Activated CD8-positive, alpha-beta memory T cell treated with anti-CD3 and anti-CD28 coated beads, Interleukin-2, amount 10 ng/mL, durations not matched to agents 7 days and 5 days (primary cell): ENCODE measurements around the gene NRAP. TPM values are rescaled to one million over a fixed set of nuclear protein-coding genes. Genes with fewer than 3 reads are reported as not detected.

Experiments
- ATAC-seq: fragments of 150-1000 bp; cut with Tn5 transposase; one replicate; pipeline ENCODE4 v1.10.0; 2021; ENCODE audit warnings: moderate library complexity
- CTCF ChIA-PET: fragments of 350-600 bp; sonication (Branson Sonifier 250); formaldehyde crosslinking; loops from one replicate; lab custom pipeline; 2021; ENCODE audit warnings: antibody characterized with exemption; lab: Charles Lee
- DNase-seq: peaks from one replicate; pipeline ENCODE4 v3.0.0-alpha.2; 2020
- H3K27ac Mint-ChIP-seq: one replicate; pipeline ENCODE4 v1.8.0; 2021; ENCODE audit warnings: mild to moderate bottlenecking, mixed read lengths
- H3K27me3 Mint-ChIP-seq: one replicate; pipeline ENCODE4 v1.8.0; 2021; ENCODE audit warnings: mixed read lengths
- H3K36me3 Mint-ChIP-seq: one replicate; pipeline ENCODE4 v1.8.0; 2021; ENCODE audit warnings: mild to moderate bottlenecking, mixed read lengths
- H3K4me1 Mint-ChIP-seq: one replicate; pipeline ENCODE4 v1.8.0; 2021; ENCODE audit warnings: mixed read lengths
- H3K4me3 Mint-ChIP-seq: one replicate; pipeline ENCODE4 v1.8.0; 2021; ENCODE audit warnings: mild to moderate bottlenecking, moderate library complexity, mixed read lengths
- H3K9me3 Mint-ChIP-seq: one replicate; pipeline ENCODE4 v1.8.0; 2022; ENCODE audit warnings: low read depth, mixed read lengths
- total RNA-seq, 2 experiments: library from RNA; stranded (reverse); gene quantifications; one replicate each; pipeline ENCODE4 v1.2.3, GENCODE V29; 2021

Gene NRAP
- total RNA-seq, 2 experiments from 2014 or later, result not detected

DNA sequence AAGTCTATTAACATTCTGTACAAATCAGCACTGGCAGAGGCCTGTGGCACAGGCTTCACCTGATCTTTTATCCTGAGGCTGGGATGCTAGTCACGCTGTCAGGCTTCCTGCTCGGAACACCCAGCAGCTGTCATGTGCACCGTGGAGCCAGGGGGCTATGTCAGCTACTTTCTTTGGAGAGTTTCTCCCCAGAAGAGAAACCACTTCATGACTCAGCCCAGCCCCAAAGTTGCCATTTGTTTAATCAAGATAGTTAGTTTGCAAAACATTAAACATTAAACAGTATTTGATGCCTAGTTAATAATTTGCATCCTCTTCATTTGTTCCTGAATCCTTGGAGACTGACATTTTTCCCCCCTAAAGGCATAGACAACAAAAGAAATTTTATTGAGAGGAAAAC, 111.1 kb downstream of the NRAP start, which contains the start of gene HABP2:
HABP2 (plus strand) TSS at position 353 of the 400 bp plus-strand sequence. CDS start 69 bp downstream, outside the sequence.
- CTCF ChIA-PET, result no interaction called here
- H3K27me3 Mint-ChIP-seq, result peaks cover 37% of the 10 kb centered on the region
- H3K36me3 Mint-ChIP-seq, result no peaks in the 10 kb centered on the region
- H3K4me1 Mint-ChIP-seq, result peaks cover 17% of the 10 kb centered on the region
- no peaks in the 10 kb centered on the region for H3K9me3 Mint-ChIP-seq
- DNase-seq, result no peak
- no peak within 1 kb of the TSS for H3K27ac Mint-ChIP-seq
- no peak for ATAC-seq
- H3K4me3 Mint-ChIP-seq, result no peak within 1 kb of the TSS

DNA sequence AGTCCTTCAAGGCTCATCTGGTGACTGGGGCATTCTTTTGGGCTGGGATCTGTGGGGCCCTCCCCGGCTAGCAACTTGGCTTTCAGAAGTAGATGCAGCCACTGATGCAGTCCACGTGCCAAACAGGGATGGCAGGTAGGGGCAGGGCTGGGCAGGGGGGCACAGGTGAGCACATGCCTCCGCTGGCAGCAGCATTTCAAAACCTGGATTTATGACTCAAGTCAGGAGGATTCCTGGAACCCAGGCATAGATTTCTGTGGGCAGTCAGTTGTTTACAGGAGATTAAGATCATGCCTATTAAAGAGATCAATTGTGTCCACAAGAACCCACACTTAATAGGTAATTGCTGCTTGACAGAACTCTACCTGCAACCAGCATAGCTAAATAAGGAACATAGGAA, 111.8 kb downstream of the NRAP start:
- Mint-ChIP-seq H3K4me1 (peaks cover 11% of the 10 kb centered on the region), H3K27me3 (peaks cover 34% of the 10 kb centered on the region), H3K9me3 (no peaks in the 10 kb centered on the region), H3K36me3 (no peaks in the 10 kb centered on the region), H3K4me3 (no peak overlapping the region), H3K27ac (no peak overlapping the region)
- ATAC-seq (no peak), DNase-seq (no peak)
- CTCF ChIA-PET, result no interaction called here

DNA sequence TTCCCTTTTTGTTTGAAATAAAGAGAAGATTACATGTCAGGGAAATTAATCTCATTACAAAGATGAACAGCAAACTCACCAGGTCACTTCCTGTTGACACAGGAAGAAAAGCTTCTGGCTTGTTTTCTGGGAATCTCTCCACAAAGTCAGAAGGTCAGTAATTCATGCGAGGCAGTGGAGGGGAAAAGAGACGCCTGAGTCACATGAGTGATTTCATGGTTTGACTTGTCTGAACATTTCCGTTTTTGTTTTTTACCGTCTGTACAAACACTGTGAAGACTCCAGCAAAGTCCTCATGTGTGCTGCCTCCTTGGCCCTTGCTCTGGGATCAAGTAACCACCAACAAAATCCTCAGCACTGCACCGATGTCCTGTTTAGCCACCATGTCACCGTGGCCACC, 113.5 kb downstream of the NRAP start:
- Mint-ChIP-seq H3K27ac (no peak overlapping the region), H3K36me3 (no peaks in the 10 kb centered on the region), H3K9me3 (no peaks in the 10 kb centered on the region), H3K4me1 (peaks cover 11% of the 10 kb centered on the region), H3K4me3 (no peak overlapping the region), H3K27me3 (peaks cover 27% of the 10 kb centered on the region)
- CTCF ChIA-PET, result interaction anchor here (1.3 kb wide), 1 partner anchor 12 kb away, joined by 3 read pairs; no protein-coding TSS in a partner anchor
- ATAC-seq (no peak), DNase-seq (no peak)

DNA sequence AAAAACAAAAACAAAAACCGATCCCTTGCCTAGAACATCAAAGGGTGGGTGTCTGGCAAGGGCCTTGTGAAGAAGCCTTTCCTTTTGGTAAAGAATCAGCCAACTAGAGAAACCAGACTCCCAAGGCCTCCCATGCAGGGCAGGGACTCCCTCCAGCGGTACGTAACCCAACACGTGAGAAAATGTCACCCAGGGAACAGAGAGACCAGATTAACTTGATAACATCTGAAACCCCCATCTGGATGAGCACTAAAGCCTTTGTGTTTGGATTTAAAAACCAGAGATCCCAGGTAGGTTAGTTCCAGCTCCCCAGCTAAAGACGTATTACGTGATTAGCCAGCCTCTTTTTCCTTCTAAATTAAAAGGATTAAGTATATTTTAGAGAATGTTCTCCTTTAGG, 114.0 kb downstream of the NRAP start:
- no peak overlapping the region for H3K4me3 Mint-ChIP-seq
- H3K27ac Mint-ChIP-seq, result no peak overlapping the region
- peaks cover 28% of the 10 kb centered on the region for H3K27me3 Mint-ChIP-seq
- H3K9me3 Mint-ChIP-seq, result no peaks in the 10 kb centered on the region
- H3K4me1 Mint-ChIP-seq, result peaks cover 11% of the 10 kb centered on the region
- H3K36me3 Mint-ChIP-seq, result no peaks in the 10 kb centered on the region
- DNase-seq (no peak), ATAC-seq (no peak)
- CTCF ChIA-PET, result interaction anchor here (1.3 kb wide), 1 partner anchor 13 kb away, joined by 3 read pairs; no protein-coding TSS in a partner anchor

DNA sequence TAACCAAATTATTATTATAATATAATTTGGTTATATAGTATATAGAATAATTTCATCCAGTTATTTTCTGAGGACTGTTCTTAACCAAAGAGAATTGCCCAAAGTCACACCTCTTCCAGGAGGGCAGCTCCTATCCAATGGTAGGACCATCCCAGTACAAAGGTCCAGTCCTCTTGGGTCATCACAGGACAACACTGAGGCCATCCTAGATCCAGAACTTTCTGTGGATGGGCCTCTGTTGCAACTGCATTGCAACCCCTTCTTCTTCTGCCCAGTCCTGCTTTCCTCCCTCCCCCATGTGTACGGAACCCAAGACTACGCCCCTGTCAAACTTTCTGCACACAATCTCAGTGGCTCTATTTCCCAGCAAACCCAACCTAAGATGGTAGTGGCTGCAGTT, 116.4 kb downstream of the NRAP start:
- Mint-ChIP-seq H3K4me3 (no peak overlapping the region), H3K27me3 (peaks cover 24% of the 10 kb centered on the region), H3K9me3 (no peaks in the 10 kb centered on the region), H3K36me3 (no peaks in the 10 kb centered on the region), H3K27ac (no peak overlapping the region), H3K4me1 (peaks cover 11% of the 10 kb centered on the region)
- CTCF ChIA-PET, result interaction anchor here (1.1 kb wide), 1 partner anchor 26 kb away, joined by 3 read pairs; no protein-coding TSS in a partner anchor
- DNase-seq (no peak), ATAC-seq (no peak)

DNA sequence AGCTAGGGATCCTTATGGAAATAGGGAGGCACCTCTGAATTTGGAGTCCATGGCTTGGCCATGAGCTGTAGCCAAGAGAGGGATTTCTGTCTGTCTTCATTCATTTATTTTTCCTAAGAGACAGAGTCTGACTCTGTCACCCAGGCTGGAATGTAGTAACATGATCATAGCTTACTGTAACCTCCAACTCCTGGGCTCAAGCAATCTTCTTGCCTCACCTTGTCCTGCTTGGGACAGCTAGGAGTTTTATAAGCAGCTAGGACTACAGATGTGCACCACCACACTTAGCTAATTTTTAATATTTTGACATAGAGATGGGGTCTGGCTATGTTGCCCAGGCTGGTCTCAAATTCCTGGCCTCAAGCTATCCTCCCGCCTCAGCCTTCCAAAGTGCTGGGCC, 119.4 kb downstream of the NRAP start:
- Mint-ChIP-seq H3K9me3 (no peaks in the 10 kb centered on the region), H3K4me3 (no peak overlapping the region), H3K36me3 (no peaks in the 10 kb centered on the region), H3K27ac (no peak overlapping the region), H3K4me1 (peaks cover 7% of the 10 kb centered on the region), H3K27me3 (peaks cover 28% of the 10 kb centered on the region)
- DNase-seq (no peak), ATAC-seq (no peak)
- CTCF ChIA-PET, result no interaction called here

DNA sequence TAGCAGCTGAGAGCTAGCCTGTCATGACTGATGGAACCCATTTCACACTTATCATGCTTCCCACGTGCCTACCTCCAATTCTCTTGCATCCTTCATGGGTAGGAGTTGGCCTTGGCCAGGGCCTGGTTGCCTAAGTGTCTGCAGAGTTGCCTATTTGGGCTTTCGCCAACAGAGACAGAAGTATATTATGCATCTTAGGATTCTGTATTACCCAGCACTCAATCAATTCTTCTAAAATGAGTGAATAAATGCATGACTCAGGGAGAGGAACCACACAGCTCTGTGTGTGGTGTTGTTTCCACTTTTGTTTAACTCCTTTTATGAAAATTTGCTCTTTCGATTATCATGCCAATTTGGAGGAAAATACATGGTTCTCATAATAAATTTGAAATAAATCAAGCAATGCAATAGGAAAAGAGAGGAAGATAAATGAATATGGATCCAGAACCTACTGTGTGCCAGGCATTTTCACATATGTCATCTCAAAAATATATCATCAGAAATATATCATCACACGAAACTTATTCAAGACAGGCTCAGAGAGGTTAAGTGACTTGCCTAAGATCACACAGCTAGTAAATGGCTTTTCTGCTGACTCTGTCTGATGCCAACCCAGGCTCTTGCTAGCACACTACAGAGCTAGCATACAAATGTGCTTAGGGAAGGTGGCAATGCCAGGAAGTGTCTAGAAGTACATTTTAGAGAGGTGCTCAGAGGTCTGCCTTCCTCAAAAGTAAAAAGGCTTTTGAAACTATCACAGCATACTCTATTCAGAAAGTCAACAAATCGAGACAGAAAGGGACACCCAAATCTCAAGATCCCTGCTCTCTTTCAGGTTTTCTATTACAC, 120.5 kb downstream of the NRAP start:
- DNase-seq, result no peak
- H3K27ac Mint-ChIP-seq, result no peak overlapping the region
- H3K36me3 Mint-ChIP-seq, result no peaks in the 10 kb centered on the region
- peaks cover 10% of the 10 kb centered on the region for H3K4me1 Mint-ChIP-seq
- no peak for ATAC-seq
- no peak overlapping the region for H3K4me3 Mint-ChIP-seq
- no peaks in the 10 kb centered on the region for H3K9me3 Mint-ChIP-seq
- H3K27me3 Mint-ChIP-seq, result peaks cover 32% of the 10 kb centered on the region
- CTCF ChIA-PET, result no interaction called here

DNA sequence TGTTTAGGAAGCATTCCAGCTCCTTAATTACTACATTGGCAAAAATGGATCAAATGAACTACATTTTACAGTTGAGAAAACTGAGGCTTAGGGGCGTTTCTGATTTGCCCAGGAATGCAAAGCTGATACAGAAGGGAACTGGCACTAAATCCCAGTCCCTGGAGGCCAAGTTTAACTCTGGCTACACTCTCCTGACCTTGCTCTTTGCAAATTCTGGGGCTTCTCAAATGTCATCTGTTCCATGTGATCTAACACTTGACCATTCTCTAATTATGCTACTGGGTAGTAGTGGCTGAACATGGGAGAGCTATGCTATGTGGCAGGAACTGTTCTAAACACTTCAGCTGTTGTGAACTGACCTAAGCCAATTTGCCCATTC, 122.3 kb downstream of the NRAP start:
- no peak overlapping the region for H3K27ac Mint-ChIP-seq
- CTCF ChIA-PET, result interaction anchor here (1.9 kb wide), 1 partner anchor 22 kb away, joined by 7 read pairs; no protein-coding TSS in a partner anchor

DNA sequence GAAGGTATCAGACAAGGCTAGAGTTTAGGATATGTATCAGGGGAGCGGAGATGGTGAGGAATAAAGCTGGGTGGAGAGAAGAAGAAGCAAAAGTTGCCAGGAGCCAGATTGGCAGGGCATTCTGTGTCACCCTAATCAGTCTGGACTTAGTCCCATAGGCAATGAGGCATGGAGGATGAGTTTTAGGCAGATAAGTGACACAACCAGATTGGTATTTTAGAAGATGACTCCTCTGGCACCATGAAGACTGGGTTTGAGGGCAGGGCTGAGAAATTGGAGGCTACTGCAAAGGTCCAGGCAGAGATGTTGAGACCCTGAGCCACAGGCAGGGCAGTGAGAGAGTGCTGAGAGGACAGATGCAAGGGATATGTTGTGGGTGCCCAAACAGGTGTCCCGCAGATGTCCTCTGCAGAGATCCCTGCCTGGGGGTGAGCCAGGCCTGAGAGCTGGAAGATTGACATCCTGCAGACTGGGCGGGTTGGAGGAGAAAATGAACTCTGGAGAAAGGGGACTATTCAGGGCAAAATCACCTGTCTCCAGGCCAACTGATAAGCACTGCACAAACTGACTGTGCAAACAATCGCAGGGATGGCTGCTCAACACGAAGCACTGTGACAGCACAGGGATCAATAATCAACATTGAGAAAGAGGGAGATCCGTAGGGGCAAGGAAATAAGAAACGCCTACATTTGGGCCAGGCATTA, 122.8 kb downstream of the NRAP start:
- peaks cover 10% of the 10 kb centered on the region for H3K4me1 Mint-ChIP-seq
- H3K9me3 Mint-ChIP-seq, result no peaks in the 10 kb centered on the region
- H3K27me3 Mint-ChIP-seq, result peaks cover 25% of the 10 kb centered on the region
- no peak overlapping the region for H3K27ac Mint-ChIP-seq
- no peak for DNase-seq
- H3K4me3 Mint-ChIP-seq, result no peak overlapping the region
- ATAC-seq, result no peak
- H3K36me3 Mint-ChIP-seq, result no peaks in the 10 kb centered on the region
- CTCF ChIA-PET, result interaction anchor here (1.9 kb wide), 1 partner anchor 22 kb away, joined by 7 read pairs; no protein-coding TSS in a partner anchor

More for the DNA sequence above, 122.3 kb downstream of the NRAP start:
- Mint-ChIP-seq H3K27me3 (peaks cover 24% of the 10 kb centered on the region), H3K36me3 (no peaks in the 10 kb centered on the region), H3K9me3 (no peaks in the 10 kb centered on the region), H3K4me1 (peaks cover 10% of the 10 kb centered on the region), H3K4me3 (no peak overlapping the region)
- DNase-seq, result no peak
- no peak for ATAC-seq

DNA sequence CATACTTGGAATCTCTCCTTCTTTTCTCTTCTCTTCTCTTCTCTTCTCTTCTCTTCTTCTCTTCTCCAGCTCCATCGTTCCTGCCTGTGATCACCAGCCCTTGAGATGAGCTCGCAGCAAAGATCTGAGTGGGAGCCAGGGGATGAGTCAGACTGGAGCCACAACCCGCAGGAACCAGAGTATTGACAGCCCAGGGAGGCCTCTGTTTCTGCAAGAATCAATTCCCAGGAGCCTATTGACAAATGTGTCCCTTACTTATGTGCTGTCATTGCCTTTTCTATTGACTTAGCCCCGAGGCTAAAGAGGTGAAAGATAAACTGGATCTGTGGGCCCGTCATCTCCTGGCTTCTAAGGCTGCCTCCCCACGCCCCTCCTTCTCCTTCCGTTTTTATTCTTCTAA, 124.1 kb downstream of the NRAP start:
- Mint-ChIP-seq H3K9me3 (no peaks in the 10 kb centered on the region), H3K4me3 (no peak overlapping the region), H3K27ac (no peak overlapping the region), H3K27me3 (peaks cover 28% of the 10 kb centered on the region), H3K4me1 (peaks cover 16% of the 10 kb centered on the region), H3K36me3 (no peaks in the 10 kb centered on the region)
- CTCF ChIA-PET, result no interaction called here
- ATAC-seq (no peak), DNase-seq (no peak)

Other genes starting within 250 kb of the NRAP start
- not detected for gene HABP2, start 111.0 kb downstream of the NRAP start, total RNA-seq
- gene CASP7, start 15.9 kb upstream of the NRAP start, total RNA-seq, result 10 to 100 TPM; 42.1 to 56.0 TPM
- gene PLEKHS1, start 87.6 kb upstream of the NRAP start, total RNA-seq, result under 1 TPM in 1 of 2 experiments, not detected in 1; 0.07 TPM
- gene DCLRE1A, start 190.0 kb upstream of the NRAP start, total RNA-seq, result 10 to 100 TPM; 17.4 to 20.1 TPM
- 10 to 100 TPM; 35.7 to 36.4 TPM for gene NHLRC2, start 190.6 kb upstream of the NRAP start, total RNA-seq